K562 (cell line): Measurements from ENCODE around the gene LRGUK. TPM values are rescaled to one million over a fixed set of nuclear protein-coding genes. Genes with fewer than 3 reads are reported as not detected.

Experiments used
- ATAC-seq: fragments of 200-7000 bp; cut with Tn5 transposase; 3 replicates; pipeline ENCODE4 v1.9.1; 2020; ENCODE audit warnings: moderate library complexity
- BruUV-seq: library from RNA; stranded (reverse); fragments of 400-500 nt; replicated peaks from 2 replicates; lab custom pipeline; 2021; lab: Mats Ljungman, UMichigan
- CTCF ChIA-PET: fragments of 300-600 bp; formaldehyde crosslinking; extraction: SDS; loops from one replicate; lab custom pipeline; 2021; ENCODE audit warnings: low intra/inter-chr PET ratio; lab: Yijun Ruan, JAX
- POLR2A ChIA-PET: fragments of 300-600, 350-650 bp; sonication (Branson Sonifier 250); formaldehyde crosslinking; extraction: SDS; loops from one replicate; lab custom pipeline; 2021; ENCODE audit warnings: antibody characterized with exemption, inconsistent platforms; lab: Yijun Ruan, JAX
- DNase-seq, 4 experiments: peaks; one replicate each; pipeline versions ENCODE4 v3.0.0 to v3.0.0-alpha.2; 2011 to 2018; ENCODE audit warnings: low spot score in 3 of 4, mixed read lengths in 3 of 4; ENCODE audit errors: extremely low read depth in 1 of 4
- FAIRE-seq: peaks from 2 replicates; lab custom pipeline; 2011; peaks lifted over from hg19 to GRCh38; lab: Jason Lieb, UNC
- H2AFZ ChIP-seq: 2 replicates; pipeline ENCODE4 v1.6.0; 2011; ENCODE audit warnings: low read depth, low read length, control low read depth, inconsistent platforms
- H3K27ac ChIP-seq: fragments of 200-600 bp; 3 replicates; pipeline ENCODE4 v1.8.0; 2011; ENCODE audit warnings: low read depth, mild to moderate bottlenecking, control low read depth, inconsistent platforms, low read length, moderate library complexity, mixed read lengths; ENCODE audit errors: extremely low read depth
- H3K27me3 ChIP-seq, 2 experiments: fragments of 300-600 bp in 1 of 2; 2 replicates in 1 of 2; 3 replicates in 1 of 2; pipeline versions ENCODE4 v1.6.0 to v1.8.0; 2011; ENCODE audit warnings: inconsistent platforms in 2 of 2, low read length in 2 of 2, mild to moderate bottlenecking in 1 of 2, mixed read lengths in 1 of 2, moderate library complexity in 1 of 2; ENCODE audit not compliant: control insufficient read depth in 2 of 2, insufficient read depth in 2 of 2
- H3K36me3 ChIP-seq: fragments of 300-600 bp; 3 replicates; pipeline ENCODE4 v1.8.0; 2011; ENCODE audit warnings: mild to moderate bottlenecking, low read length, inconsistent platforms; ENCODE audit not compliant: control insufficient read depth, insufficient read depth
- H3K4me1 ChIP-seq, 2 experiments: fragments of 200-600 bp in 1 of 2; replicated peaks in 1 of 2; 2 replicates in 1 of 2; 3 replicates in 1 of 2; pipeline versions ENCODE4 v1.5.1 to v1.8.0; 2011; ENCODE audit warnings: inconsistent platforms in 2 of 2, low read length in 2 of 2, mild to moderate bottlenecking in 1 of 2, mixed read lengths in 1 of 2, moderate library complexity in 1 of 2; ENCODE audit not compliant: control insufficient read depth in 2 of 2, insufficient read depth in 2 of 2
- H3K4me2 ChIP-seq: 2 replicates; pipeline ENCODE4 v1.6.1; 2011; ENCODE audit warnings: low read length, control low read depth, inconsistent platforms, mixed read lengths; ENCODE audit not compliant: insufficient read depth
- H3K4me3 ChIP-seq: fragments of 200-600 bp; sonication (generic), shearing (Covaris generic); 2 replicates; pipeline ENCODE4 v1.5.1; 2016; ENCODE audit warnings: control low read depth, inconsistent platforms
- H3K79me2 ChIP-seq: fragments of 200-600 bp; 3 replicates; pipeline ENCODE4 v1.8.0; 2011; ENCODE audit warnings: low read length, inconsistent platforms; ENCODE audit not compliant: control insufficient read depth, insufficient read depth
- H3K9ac ChIP-seq, 2 experiments: 2 replicates each; pipeline versions ENCODE4 v1.6.0 to v1.6.1; 2011; ENCODE audit warnings: low read depth in 2 of 2, low read length in 2 of 2, control low read depth in 1 of 2, inconsistent platforms in 1 of 2, mild to moderate bottlenecking in 1 of 2, mixed read lengths in 1 of 2; ENCODE audit not compliant: insufficient read depth in 1 of 2
- H3K9me1 ChIP-seq: one replicate; pipeline ENCODE4 v1.6.0; 2011; ENCODE audit warnings: inconsistent platforms, mild to moderate bottlenecking, low read length, moderate library complexity; ENCODE audit not compliant: control insufficient read depth, insufficient read depth
- H3K9me3 ChIP-seq: replicated peaks from 2 replicates; pipeline ENCODE4 v1.5.1; 2011; ENCODE audit warnings: low read depth, low read length, inconsistent platforms; ENCODE audit not compliant: control insufficient read depth, insufficient read depth
- H4K20me1 ChIP-seq: replicated peaks from 2 replicates; pipeline ENCODE4 v1.6.1; 2011; ENCODE audit warnings: low read length, inconsistent platforms, mixed read lengths; ENCODE audit not compliant: control insufficient read depth, insufficient read depth
- ARID2 ChIP-seq: fragments of 450-650 bp; IDR thresholded peaks from 2 replicates; pipeline ENCODE4 v1.6.1; 2017; ENCODE audit warnings: antibody characterized with exemption, mild to moderate bottlenecking
- DMBX1 ChIP-seq: fragments of 250-450 bp; sonication (Bioruptor Pico); IDR thresholded peaks from 2 replicates; pipeline ENCODE4 v1.8.0; 2022; ENCODE audit warnings: inconsistent platforms, mild to moderate bottlenecking, moderate library complexity, borderline replicate concordance
- KDM1A ChIP-seq, 2 experiments: fragments of 450-650 bp; IDR thresholded peaks; 2 replicates each; pipeline ENCODE4 v1.6.1; 2016; ENCODE audit warnings: mild to moderate bottlenecking in 2 of 2
- LARP7 ChIP-seq: fragments of 450-650 bp; IDR thresholded peaks from 2 replicates; pipeline ENCODE4 v1.6.1; 2016
- MYBL2 ChIP-seq, 2 experiments: fragments of 450-650 bp in 1 of 2; sonication (generic) in 1 of 2; formaldehyde crosslinking in 1 of 2; IDR thresholded peaks; 2 replicates each; pipeline versions ENCODE4 v1.6.1 to v1.8.1; 2017 to 2022; ENCODE audit warnings: borderline replicate concordance in 1 of 2, inconsistent platforms in 1 of 2, low read depth in 1 of 2, mild to moderate bottlenecking in 1 of 2, missing genetic modification reagents in 1 of 2, moderate library complexity in 1 of 2
- NUFIP1 ChIP-seq: fragments of 450-650 bp; IDR thresholded peaks from 2 replicates; pipeline ENCODE4 v1.6.1; 2018; ENCODE audit not compliant: partially characterized antibody
- PCBP2 ChIP-seq: fragments of 200-400 bp; formaldehyde crosslinking; IDR thresholded peaks from 2 replicates; pipeline ENCODE4 v1.6.1; 2018; ENCODE audit warnings: low read length, low read depth, mild to moderate bottlenecking, moderate library complexity; ENCODE audit not compliant: poor library complexity, severe bottlenecking
- RFX5 ChIP-seq: IDR thresholded peaks from 2 replicates; pipeline ENCODE4 v1.6.1; 2011; ENCODE audit warnings: low read depth, mild to moderate bottlenecking, improper control_type of control experiment, low read length
- SMAD1 ChIP-seq: fragments of 150-350 bp; IDR thresholded peaks from 2 replicates; pipeline ENCODE4 v1.6.1; 2014; ENCODE audit warnings: low read length, low read depth; ENCODE audit not compliant: partially characterized antibody
- SMAD4 ChIP-seq: fragments of 250-450 bp; sonication (Bioruptor Pico); conservative IDR thresholded peaks from 2 replicates; pipeline ENCODE4 v1.8.0; 2021; ENCODE audit warnings: inconsistent platforms, mild to moderate bottlenecking, moderate library complexity
- TOE1 ChIP-seq, 2 experiments: fragments of 450-650 bp in 1 of 2; sonication (generic) in 1 of 2; formaldehyde crosslinking in 1 of 2; IDR thresholded peaks; 2 replicates each; pipeline versions ENCODE4 v1.7.1 to v1.8.0; 2016 to 2022; ENCODE audit warnings: borderline replicate concordance in 2 of 2, mild to moderate bottlenecking in 2 of 2, antibody characterized with exemption in 1 of 2, inconsistent platforms in 1 of 2, low read depth in 1 of 2, missing genetic modification reagents in 1 of 2, moderate library complexity in 1 of 2
- USF1 ChIP-seq: sonication (generic); formaldehyde crosslinking; IDR thresholded peaks from 2 replicates; pipeline ENCODE4 v1.9.0; 2022; ENCODE audit warnings: mild to moderate bottlenecking, missing genetic modification reagents
- ZBTB34 ChIP-seq: fragments of 250-450 bp; sonication (Bioruptor Pico); IDR thresholded peaks from 2 replicates; pipeline ENCODE4 v1.8.0; 2021; ENCODE audit warnings: mild to moderate bottlenecking, moderate library complexity
- ZNF146 ChIP-seq: IDR thresholded peaks from one replicate; pipeline ENCODE4 v1.6.1; 2018; ENCODE audit warnings: missing compliant biosample characterization; ENCODE audit not compliant: unreplicated experiment
- WGBS: fragments of 100-300 bp; shearing (Covaris generic); methylation state at CpG from one replicate; pipeline ENCODE4 v1.1.6; 2016; ENCODE audit warnings: low coverage, mixed read lengths; ENCODE audit not compliant: insufficient coverage; ENCODE audit errors: missing lambda C conversion rate; 5-methylcytosine and 5-hydroxymethylcytosine counted together
- in situ Hi-C: fragments of 300-500 bp; cut with MboI; formaldehyde crosslinking; loops from 4 replicates; pipeline ENCODE4 v1.15.0; 2018; ENCODE audit warnings: inconsistent platforms, mixed read lengths
- intact Hi-C: fragments of 100-400 bp; cut with micrococcal nuclease; formaldehyde crosslinking; loops from 2 replicates; pipeline ENCODE4 v1.14.2; 2022
- polyA plus RNA-seq, 8 experiments: library from polyadenylated mRNA; depleted of rRNA in 4 of 8; stranded (reverse) in 5 of 8; unstranded in 3 of 8; fragments of >200 nt; fragmentation: Nextera tagmentation in 2 of 8; fragmentation: Illumina TruSeq in 1 of 8; extraction: Ambion mirVana in 2 of 8; extraction: Trizol in 1 of 8; gene quantifications; 2 replicates each; pipeline versions ENCODE4 v1.2.1 to v1.2.3, GENCODE V29; 2011 to 2014; ENCODE audit warnings: inconsistent platforms in 1 of 8, missing spikeins in 1 of 8
- total RNA-seq, 7 experiments: library from RNA; depleted of rRNA in 6 of 7; stranded (reverse); fragments of >200 nt in 6 of 7; fragmentation: Illumina TruSeq in 2 of 7; extraction: Trizol in 2 of 7; gene quantifications; 2 replicates each; pipeline versions ENCODE4 v1.2.1 to v1.2.3, GENCODE V29; 2011 to 2021; ENCODE audit warnings: low replicate concordance in 1 of 7
- TF ChIP-seq, protein P1 (sequence below): fragments of 250-450 bp; sonication (Bioruptor Pico); IDR thresholded peaks from 2 replicates; pipeline ENCODE4 v1.8.0; 2021; ENCODE audit warnings: moderate library complexity, mild to moderate bottlenecking, inconsistent platforms

LRGUK gene
- total and polyA plus RNA-seq, 9 of the 15 experiments (the other 6 are each of a cell fraction or from before 2014, with no cell fraction given): 0.04 to 0.33 (median 0.18) TPM

DNA sequence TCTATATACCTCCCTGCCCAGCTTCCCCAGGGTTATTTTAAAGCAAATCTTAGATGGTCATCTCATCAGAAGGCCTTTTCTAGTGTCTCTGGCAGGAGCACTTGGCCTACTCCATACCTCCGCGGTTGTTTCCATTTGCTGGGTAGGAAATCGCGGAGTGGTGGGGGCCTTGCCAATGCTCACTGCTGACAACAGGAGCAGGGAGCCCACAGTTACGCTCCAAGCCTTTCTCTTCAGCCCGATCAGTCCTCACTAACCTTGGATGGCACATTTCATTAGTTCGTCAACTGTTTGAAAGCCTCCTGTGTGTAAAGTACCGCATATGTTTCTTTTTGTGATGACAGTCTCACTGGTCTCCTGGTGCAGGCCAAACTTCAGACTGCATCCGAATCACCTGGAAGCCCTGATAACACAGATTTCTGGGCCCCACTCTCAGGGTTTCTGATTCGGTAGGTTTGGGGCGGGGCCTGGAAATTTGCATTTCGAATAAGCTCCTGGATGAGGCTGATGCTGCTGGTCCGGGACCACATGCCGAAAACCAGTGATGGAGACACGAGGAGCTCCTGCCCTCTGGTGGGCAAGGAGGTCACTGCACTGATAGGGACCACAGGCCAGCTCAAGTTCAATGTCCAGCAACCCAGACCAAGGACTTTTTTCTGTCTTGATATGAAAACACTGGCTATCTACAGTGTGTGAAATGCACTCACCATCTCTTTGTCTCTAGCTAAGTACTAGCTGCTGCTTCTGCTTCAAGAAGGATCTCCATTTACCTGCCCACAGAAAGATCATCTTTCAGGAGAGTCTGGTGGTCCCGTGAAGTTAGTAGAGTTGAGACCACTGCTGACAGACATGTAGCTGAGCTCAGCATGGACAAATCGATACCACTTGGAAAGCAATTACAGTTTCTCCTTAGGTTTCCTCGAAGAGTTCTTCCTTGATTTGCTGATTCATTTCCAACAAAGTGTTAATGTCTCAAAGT is 14.0 kb downstream of the LRGUK start:
- Histone ChIP-seq H3K27me3 (peaks cover 0 to 4% of the 10 kb centered on the region in 2 experiments; a peak in 1 of 5 replicates), H3K4me3 (no peak overlapping the region), H3K36me3 (no peaks in the 10 kb centered on the region), H3K9ac (no peak overlapping the region), H3K9me3 (no peaks in the 10 kb centered on the region), H3K4me1 (peaks cover 0 to 3% of the 10 kb centered on the region in 2 experiments; a peak in 2 of 5 replicates), H3K4me2 (0 out of 2 replicates have a peak overlapping the region, but pooled peaks have one; percentile 2), H4K20me1 (no peaks in the 10 kb centered on the region), H3K27ac (no peak overlapping the region), H2AFZ (peak overlapping the region; percentile 72), H3K9me1 (no peaks in the 10 kb centered on the region), H3K79me2 (no peaks in the 10 kb centered on the region)
- ChIA-PET CTCF (interaction anchor here (0.6 to 1.1 kb wide), 3 partner anchors 9 to 1047 kb away, joined by 3 read pairs; no protein-coding TSS in a partner anchor), POLR2A (interaction anchor here (0.6 to 1.3 kb wide), 4 partner anchors 9 to 1474 kb away, joined by 3 to 5 read pairs (median 3); no protein-coding TSS in a partner anchor)
- in situ Hi-C loops: no loop called here
- ATAC-seq (peak; percentile 99), FAIRE-seq (peak; percentile 92), DNase-seq (peak; percentile 89 to 92 (median 90))
- intact Hi-C loops: loop anchor here (1.0 to 10.0 kb wide), 5 partner anchors 113 to 281 kb away; no protein-coding TSS in a partner anchor
- BruUV-seq: no TSS peak
- 35% methylated on average over 18 of the region's 18 CpGs for WGBS
- no peak for TF ChIP-seq RFX5
- TF ChIP-seq KDM1A (IDR thresholded peaks at IDR 0.05): peak; percentile 28 to 44; a peak in 1 of 4 replicates
- no peak for TF ChIP-seq ZNF146 (CRISPR knock-in tag)
- no peak for TF ChIP-seq SMAD1
- peak; percentile 48; the same call in 1 of the 2 replicates for TF ChIP-seq USF1
- no peak for TF ChIP-seq LARP7
- no peak for TF ChIP-seq ZBTB34 (CRISPR knock-in tag)
- TF ChIP-seq ARID2: peak; percentile 67
- TF ChIP-seq, protein P1, sequence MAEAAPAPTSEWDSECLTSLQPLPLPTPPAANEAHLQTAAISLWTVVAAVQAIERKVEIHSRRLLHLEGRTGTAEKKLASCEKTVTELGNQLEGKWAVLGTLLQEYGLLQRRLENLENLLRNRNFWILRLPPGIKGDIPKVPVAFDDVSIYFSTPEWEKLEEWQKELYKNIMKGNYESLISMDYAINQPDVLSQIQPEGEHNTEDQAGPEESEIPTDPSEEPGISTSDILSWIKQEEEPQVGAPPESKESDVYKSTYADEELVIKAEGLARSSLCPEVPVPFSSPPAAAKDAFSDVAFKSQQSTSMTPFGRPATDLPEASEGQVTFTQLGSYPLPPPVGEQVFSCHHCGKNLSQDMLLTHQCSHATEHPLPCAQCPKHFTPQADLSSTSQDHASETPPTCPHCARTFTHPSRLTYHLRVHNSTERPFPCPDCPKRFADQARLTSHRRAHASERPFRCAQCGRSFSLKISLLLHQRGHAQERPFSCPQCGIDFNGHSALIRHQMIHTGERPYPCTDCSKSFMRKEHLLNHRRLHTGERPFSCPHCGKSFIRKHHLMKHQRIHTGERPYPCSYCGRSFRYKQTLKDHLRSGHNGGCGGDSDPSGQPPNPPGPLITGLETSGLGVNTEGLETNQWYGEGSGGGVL (CRISPR knock-in tag): no peak
- no peak for TF ChIP-seq PCBP2
- no peak for TF ChIP-seq MYBL2 (IDR thresholded peaks at IDR 0.05; ENCODE audit: low read depth)
- no peak for TF ChIP-seq MYBL2 (CRISPR knock-in tag; IDR thresholded peaks at IDR 0.05; ENCODE audit: borderline replicate concordance)
- no peak for TF ChIP-seq DMBX1
- 0 out of 2 replicates have a peak, but pooled peaks have one; percentile 13 for TF ChIP-seq SMAD4 (CRISPR knock-in tag)
- peak; percentile 27 for TF ChIP-seq NUFIP1
- no peak for TF ChIP-seq TOE1 (IDR thresholded peaks at IDR 0.05; ENCODE audit: borderline replicate concordance)
- TF ChIP-seq TOE1 (CRISPR knock-in tag; IDR thresholded peaks at IDR 0.05; ENCODE audit: borderline replicate concordance, low read depth): 0 out of 2 replicates have a peak, but pooled peaks have one; percentile 23
